H1 (cell line): ENCODE measurements around the gene CDH26. TPM values are rescaled to one million over a fixed set of nuclear protein-coding genes. Genes with fewer than 3 reads are reported as not detected.

Source experiments
- CTCF ChIA-PET: fragments of 300-600 bp; sonication (Branson Sonifier 250); formaldehyde crosslinking; loops from one replicate; lab custom pipeline; 2021; ENCODE audit not compliant: partially characterized antibody; lab: Charles Lee
- POLR2A ChIA-PET: fragments of 300-600 bp; sonication (Branson Sonifier 250); formaldehyde crosslinking; loops from one replicate; lab custom pipeline; 2021; ENCODE audit warnings: inconsistent platforms; ENCODE audit not compliant: partially characterized antibody; lab: Charles Lee
- DNase-seq, 2 experiments: peaks; one replicate each; pipeline versions ENCODE4 v3.0.0 to v3.0.0-alpha.2; 2010 to 2022; ENCODE audit warnings: low spot score in 2 of 2, low read depth in 1 of 2, mixed read lengths in 1 of 2
- FAIRE-seq: peaks from 2 replicates; lab custom pipeline; 2011; peaks lifted over from hg19 to GRCh38; lab: Jason Lieb, UNC
- H2AFZ ChIP-seq: 2 replicates; pipeline ENCODE4 v1.8.1; 2012; ENCODE audit warnings: low read length, inconsistent platforms
- H2AK5ac ChIP-seq: 2 replicates; pipeline ENCODE4 v1.6.1; 2013; ENCODE audit warnings: low read depth, low read length
- H2BK120ac ChIP-seq: replicated peaks from 2 replicates; pipeline ENCODE3; 2013; ENCODE audit warnings: low read depth, low read length, inconsistent platforms
- H2BK12ac ChIP-seq: 2 replicates; pipeline ENCODE4 v1.6.1; 2013; ENCODE audit warnings: low read depth, low read length
- H2BK15ac ChIP-seq: 2 replicates; pipeline ENCODE4 v1.6.1; 2013; ENCODE audit warnings: low read length
- H2BK20ac ChIP-seq: 2 replicates; pipeline ENCODE4 v1.6.1; 2013; ENCODE audit warnings: low read length
- H2BK5ac ChIP-seq: 2 replicates; pipeline ENCODE4 v1.6.1; 2013; ENCODE audit warnings: low read depth, low read length
- H3K14ac ChIP-seq: 2 replicates; pipeline ENCODE4 v1.6.1; 2013; ENCODE audit warnings: inconsistent platforms; ENCODE audit not compliant: insufficient read length
- H3K18ac ChIP-seq: 2 replicates; pipeline ENCODE4 v1.6.1; 2013; ENCODE audit warnings: low read length; ENCODE audit errors: extremely low read depth
- H3K23ac ChIP-seq: 2 replicates; pipeline ENCODE4 v1.6.1; 2013; ENCODE audit warnings: inconsistent platforms; ENCODE audit not compliant: insufficient read length
- H3K23me2 ChIP-seq: 2 replicates; pipeline ENCODE4 v1.6.1; 2013; ENCODE audit warnings: low read depth, low read length
- H3K27ac ChIP-seq: 2 replicates; pipeline ENCODE4 v1.6.1; 2011; ENCODE audit warnings: low read depth, low read length, inconsistent platforms
- H3K27me3 ChIP-seq, 4 experiments: replicated peaks in 1 of 4; 1 replicate in 1 of 4; 2 replicates in 3 of 4; pipeline versions ENCODE4 v1.6.1 to v1.8.1; 2011 to 2013; ENCODE audit warnings: low read length in 3 of 4, mild to moderate bottlenecking in 3 of 4, inconsistent platforms in 2 of 4, mixed read lengths in 2 of 4, moderate library complexity in 1 of 4; ENCODE audit not compliant: control insufficient read depth in 3 of 4, insufficient read depth in 3 of 4; ENCODE audit errors: extremely low read depth in 1 of 4
- H3K36me3 ChIP-seq, 4 experiments: 2 replicates each; pipeline versions ENCODE4 v1.6.1 to v1.8.1; 2011 to 2013; ENCODE audit warnings: mild to moderate bottlenecking in 4 of 4, low read length in 3 of 4, moderate library complexity in 2 of 4, control low read depth in 1 of 4, inconsistent platforms in 1 of 4; ENCODE audit not compliant: insufficient read depth in 4 of 4, control insufficient read depth in 2 of 4
- H3K4ac ChIP-seq: replicated peaks from 2 replicates; pipeline ENCODE3; 2013; ENCODE audit warnings: low read length, low read depth, mixed read lengths, inconsistent platforms; ENCODE audit not compliant: insufficient read length
- H3K4me1 ChIP-seq, 4 experiments: replicated peaks in 1 of 4; 1 replicate in 1 of 4; 2 replicates in 3 of 4; pipeline versions ENCODE4 v1.6.1 to v1.8.1; 2011 to 2013; ENCODE audit warnings: low read length in 3 of 4, inconsistent platforms in 2 of 4, mixed read lengths in 1 of 4; ENCODE audit not compliant: insufficient read depth in 4 of 4, control insufficient read depth in 3 of 4
- H3K4me2 ChIP-seq, 2 experiments: 2 replicates each; pipeline versions ENCODE4 v1.6.1 to v1.8.1; 2011 to 2013; ENCODE audit warnings: low read depth in 2 of 2, low read length in 2 of 2, control low read depth in 1 of 2, inconsistent platforms in 1 of 2, mild to moderate bottlenecking in 1 of 2; ENCODE audit not compliant: insufficient read depth in 1 of 2
- H3K4me3 ChIP-seq, 4 experiments: fragments of 200-600, 300-600 bp in 1 of 4; sonication (generic), shearing (Covaris generic), sonication (Bioruptor Twin) in 1 of 4; 2 replicates each; pipeline versions ENCODE4 v1.5.1 to v1.8.1; 2011 to 2016; ENCODE audit warnings: low read length in 4 of 4, low read depth in 3 of 4, control low read depth in 2 of 4, inconsistent platforms in 2 of 4, mild to moderate bottlenecking in 2 of 4, mixed read lengths in 1 of 4, moderate library complexity in 1 of 4; ENCODE audit not compliant: insufficient read depth in 2 of 4; ENCODE audit errors: extremely low read depth in 1 of 4
- H3K56ac ChIP-seq: replicated peaks from 2 replicates; pipeline ENCODE3; 2013; ENCODE audit warnings: low read depth, mild to moderate bottlenecking, mixed read lengths, low read length, inconsistent platforms; ENCODE audit not compliant: insufficient read length
- H3K79me1 ChIP-seq: 2 replicates; pipeline ENCODE4 v1.6.1; 2013; ENCODE audit warnings: low read depth, low read length, control low read depth
- H3K79me2 ChIP-seq, 2 experiments: 2 replicates each; pipeline versions ENCODE4 v1.6.1 to v1.8.1; 2012 to 2013; ENCODE audit warnings: low read length in 2 of 2, mild to moderate bottlenecking in 2 of 2, inconsistent platforms in 1 of 2; ENCODE audit not compliant: insufficient read depth in 2 of 2, control insufficient read depth in 1 of 2
- H3K9ac ChIP-seq, 4 experiments: replicated peaks in 1 of 4; 1 replicate in 1 of 4; 2 replicates in 3 of 4; pipeline versions ENCODE4 v1.6.1 to v1.8.1; 2011 to 2013; ENCODE audit warnings: low read depth in 3 of 4, low read length in 3 of 4, control low read depth in 2 of 4, mild to moderate bottlenecking in 2 of 4, moderate library complexity in 2 of 4, inconsistent platforms in 1 of 4; ENCODE audit errors: extremely low read depth in 1 of 4
- H3K9me3 ChIP-seq, 2 experiments: 2 replicates each; pipeline versions ENCODE4 v1.6.1 to v1.8.1; 2012 to 2013; ENCODE audit warnings: mild to moderate bottlenecking in 2 of 2, moderate library complexity in 2 of 2, control low read depth in 1 of 2, inconsistent platforms in 1 of 2, low read depth in 1 of 2, low read length in 1 of 2, mixed read lengths in 1 of 2; ENCODE audit not compliant: insufficient read depth in 2 of 2
- H4K20me1 ChIP-seq, 2 experiments: replicated peaks in 1 of 2; 2 replicates each; pipeline versions ENCODE3 to v1.8.1; 2011 to 2013; ENCODE audit warnings: inconsistent platforms in 2 of 2, low read length in 2 of 2, mild to moderate bottlenecking in 1 of 2; ENCODE audit not compliant: insufficient read depth in 2 of 2, control insufficient read depth in 1 of 2
- H4K5ac ChIP-seq: 2 replicates; pipeline ENCODE4 v1.6.1; 2013; ENCODE audit warnings: low read length, low read depth, mixed read lengths, inconsistent platforms; ENCODE audit not compliant: insufficient read length
- H4K8ac ChIP-seq: 2 replicates; pipeline ENCODE4 v1.8.0; 2013; ENCODE audit warnings: mild to moderate bottlenecking, moderate library complexity, low read length, inconsistent platforms; ENCODE audit not compliant: insufficient read depth; ENCODE audit errors: extremely low read depth
- H4K91ac ChIP-seq: replicated peaks from 2 replicates; pipeline ENCODE3; 2013; ENCODE audit warnings: low read length, mixed read lengths, inconsistent platforms; ENCODE audit not compliant: insufficient read length
- ATF2 ChIP-seq: IDR thresholded peaks from 2 replicates; pipeline ENCODE4 v1.6.1; 2012; ENCODE audit warnings: low read length, inconsistent platforms
- BRCA1 ChIP-seq: IDR thresholded peaks from 2 replicates; pipeline ENCODE4 v1.6.1; 2012; ENCODE audit warnings: low read depth, low read length, improper control_type of control experiment
- CEBPB ChIP-seq: IDR thresholded peaks from 2 replicates; pipeline ENCODE4 v1.6.1; 2012; ENCODE audit warnings: low read depth, low read length
- E2F6 ChIP-seq: IDR thresholded peaks from 2 replicates; pipeline ENCODE4 v1.6.1; 2012; ENCODE audit warnings: inconsistent platforms
- HDAC2 ChIP-seq, 2 experiments: fragments of 300-600 bp in 1 of 2; sonication (generic) in 1 of 2; IDR thresholded peaks; 2 replicates each; pipeline ENCODE4 v1.6.1; 2011 to 2012; ENCODE audit warnings: low read depth in 2 of 2, low read length in 2 of 2, mild to moderate bottlenecking in 2 of 2, moderate library complexity in 2 of 2, borderline replicate concordance in 1 of 2, inconsistent platforms in 1 of 2
- KDM4A ChIP-seq: IDR thresholded peaks from one replicate; pipeline ENCODE4 v1.7.1; 2012; ENCODE audit warnings: low read depth, mild to moderate bottlenecking, moderate library complexity, low read length, inconsistent platforms; ENCODE audit not compliant: severe bottlenecking
- RAD21 ChIP-seq, 2 experiments: IDR thresholded peaks in 1 of 2; conservative IDR thresholded peaks in 1 of 2; 2 replicates each; pipeline ENCODE4 v1.6.1; 2011; ENCODE audit warnings: low read depth in 2 of 2, low read length in 2 of 2, improper control_type of control experiment in 1 of 2, inconsistent platforms in 1 of 2, mild to moderate bottlenecking in 1 of 2, moderate library complexity in 1 of 2
- SIRT6 ChIP-seq: IDR thresholded peaks from one replicate; pipeline ENCODE4 v1.7.1; 2012; ENCODE audit warnings: low read length, inconsistent platforms
- SUZ12 ChIP-seq: fragments of 200-600 bp; sonication (generic); IDR thresholded peaks from 2 replicates; pipeline ENCODE4 v1.6.1; 2012; ENCODE audit warnings: mild to moderate bottlenecking, inconsistent platforms, low read length, moderate library complexity, mixed read lengths
- TCF12 ChIP-seq: IDR thresholded peaks from 2 replicates; pipeline ENCODE4 v1.6.1; 2011; ENCODE audit warnings: low read depth, mild to moderate bottlenecking, low read length
- YY1 ChIP-seq: IDR thresholded peaks from 2 replicates; pipeline ENCODE4 v1.6.1; 2011; ENCODE audit warnings: low read depth, mild to moderate bottlenecking, low read length
- WGBS, 2 experiments: shearing (Covaris generic) in 1 of 2; methylation state at CpG; one replicate each; pipeline versions ENCODE4 v1.1.6 to v1.1.7; 2013 to 2015; ENCODE audit warnings: low lambda C conversion rate in 2 of 2, mixed read lengths in 2 of 2, inconsistent platforms in 1 of 2, low coverage in 1 of 2, missing lambda C conversion rate in 1 of 2; ENCODE audit not compliant: insufficient replicate concordance in 2 of 2, insufficient coverage in 1 of 2, insufficient read length in 1 of 2; ENCODE audit errors: extremely low coverage in 1 of 2, missing lambda C conversion rate in 1 of 2; 5-methylcytosine and 5-hydroxymethylcytosine counted together
- polyA plus RNA-seq, 7 experiments: library from polyadenylated mRNA; depleted of rRNA in 3 of 7; stranded (reverse) in 5 of 7; unstranded in 2 of 7; fragments of >200 nt in 5 of 7; fragments of 200-250 nt in 2 of 7; gene quantifications; 1 replicate in 5 of 7; 2 replicates in 1 of 7; 4 replicates in 1 of 7; pipeline versions ENCODE4 v1.2.1 to v1.2.3, GENCODE V29; 2011 to 2013; ENCODE audit warnings: missing spikeins in 2 of 7, mixed read lengths in 2 of 7
- total RNA-seq: library from RNA; stranded (reverse); fragmentation: NEBNext Ultra II Directional; extraction: Animal tissue kit (Norgen Biotek cat#: 25700); gene quantifications from 2 replicates; pipeline ENCODE4 v1.2.1, GENCODE V29; 2021

CDH26 gene
- total and polyA plus RNA-seq, 2 of the 8 experiments (the other 6 are each of a cell fraction or from before 2014, with no cell fraction given) = 1.5 to 1.7 TPM

- H3K27ac ChIP-seq = no peak overlapping the region
- H3K14ac ChIP-seq = no peak overlapping the region
- H2BK15ac ChIP-seq = no peak overlapping the region
- ChIA-PET CTCF (interaction anchor here (0.8 to 4.0 kb wide), 7 partner anchors 10 to 266 kb away, joined by 3 to 23 read pairs (median 5); partner anchors contain the start of gene SYCP2), POLR2A (interaction anchor here (1.5 kb wide), 1 partner anchor 10 kb away, joined by 5 read pairs; no protein-coding TSS in a partner anchor)
- H2BK20ac ChIP-seq = no peak overlapping the region
- H3K23me2 ChIP-seq = peaks cover 7% of the 10 kb centered on the region
- H3K9ac ChIP-seq = no peak overlapping the region
- no peak overlapping the region for H4K8ac ChIP-seq
- H3K9me3 ChIP-seq = no peaks in the 10 kb centered on the region
- no peak overlapping the region for H4K5ac ChIP-seq
- 92% methylated on average over 3 of the region's 3 CpGs; no CpG with 5 or more reads in 1 of the 2 experiments for whole genome bisulfite sequencing, 2 experiments
- no peaks in the 10 kb centered on the region for H3K27me3 ChIP-seq
- H3K4me2 ChIP-seq = 0 out of 4 replicates have a peak overlapping the region, but pooled peaks of 1 of the 2 experiments have one; percentile 17
- H3K4ac ChIP-seq = no peak overlapping the region
- no peak overlapping the region for H2AK5ac ChIP-seq
- peaks cover 0 to 6% (median under 1%) of the 10 kb centered on the region in 4 experiments; a peak in 3 of 7 replicates for H3K4me1 ChIP-seq
- no peak overlapping the region for H3K56ac ChIP-seq
- H3K79me2 ChIP-seq = peaks cover 0 to 9% of the 10 kb centered on the region in 2 experiments; a peak in 1 of 4 replicates
- H4K20me1 ChIP-seq = peaks cover 0 to 2% of the 10 kb centered on the region in 2 experiments
- no peak overlapping the region for H2AFZ ChIP-seq
- no peak overlapping the region for H2BK5ac ChIP-seq
- DNase-seq = no peak
- no peak for FAIRE-seq
- no peak overlapping the region for H2BK120ac ChIP-seq
- H3K4me3 ChIP-seq = no peak overlapping the region
- H3K23ac ChIP-seq = no peak overlapping the region
- H3K79me1 ChIP-seq = no peaks in the 10 kb centered on the region
- H3K36me3 ChIP-seq = peaks cover 0 to 17% (median 4%) of the 10 kb centered on the region in 4 experiments; a peak in 3 of 8 replicates
- H3K18ac ChIP-seq = no peak overlapping the region
- no peak overlapping the region for H2BK12ac ChIP-seq
- no peak overlapping the region for H4K91ac ChIP-seq
- no peak for TF ChIP-seq HDAC2 (IDR thresholded peaks at IDR 0.05; ENCODE audit: borderline replicate concordance in 1 of 2, low read depth in 2 of 2, low read length in 2 of 2)
- TF ChIP-seq TCF12 = no peak
- TF ChIP-seq E2F6 = no peak
- TF ChIP-seq SUZ12 = no peak
- TF ChIP-seq RAD21 (IDR thresholded peaks at IDR 0.05 in 1 of 2, conservative IDR thresholded peaks at IDR 0.05 in 1 of 2; ENCODE audit: low read depth in 2 of 2, low read length in 2 of 2) = no peak
- TF ChIP-seq BRCA1 = no peak
- no peak for TF ChIP-seq CEBPB
- TF ChIP-seq YY1 = no peak
- no peak for TF ChIP-seq ATF2
- no peak for TF ChIP-seq KDM4A
- TF ChIP-seq SIRT6 = no peak
These were observed 13.0 kb upstream of the CDH26 start for GRCh38 chr20:59945175-59945574.
